Neural progenitor cell (in vitro differentiated cells): ENCODE measurements around the gene RAVER2.

Experiments
- EZH2 ChIP-seq: fragments of 200-600 bp; sonication (generic); IDR thresholded peaks from 2 replicates; pipeline ENCODE4 v1.6.1; 2017; ENCODE audit warnings: antibody characterized with exemption, mild to moderate bottlenecking, moderate library complexity
- TF ChIP-seq, protein P1 (sequence below): fragments of 200-600 bp; sonication (generic); IDR thresholded peaks from 2 replicates; pipeline ENCODE4 v1.5.1; 2017; ENCODE audit warnings: antibody characterized with exemption, mild to moderate bottlenecking

DNA sequence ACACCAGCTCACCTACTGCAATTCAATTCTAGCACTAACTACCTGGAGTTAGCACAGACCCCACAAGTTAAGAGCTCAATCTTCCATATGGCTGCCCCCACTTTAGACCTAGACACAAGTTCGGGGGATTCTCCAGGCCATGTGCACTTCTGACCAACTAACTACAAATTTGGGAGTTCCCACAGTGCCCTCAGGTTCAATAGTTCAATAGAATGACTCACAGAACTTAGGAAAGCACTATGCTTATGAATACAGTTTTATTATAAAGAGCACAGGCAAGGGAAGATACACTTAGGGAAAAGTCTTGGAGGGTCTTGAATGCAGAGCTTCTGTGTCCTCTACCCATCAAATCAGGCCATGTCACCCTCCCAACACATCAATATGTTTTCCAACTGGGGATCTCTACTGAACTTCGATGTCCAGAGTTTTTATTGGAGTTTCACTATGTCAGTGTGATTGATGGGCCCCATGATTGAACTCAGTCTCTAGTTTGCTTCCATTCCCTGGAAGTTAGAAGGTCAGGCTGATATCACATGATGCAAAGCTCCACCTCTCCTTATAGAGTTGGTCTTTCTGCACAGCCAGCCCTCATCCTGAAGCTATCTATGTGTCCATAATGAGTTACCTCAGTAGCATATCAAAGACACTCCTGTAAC is 46.1 kb downstream of the RAVER2 start:
- TF ChIP-seq, protein P1, sequence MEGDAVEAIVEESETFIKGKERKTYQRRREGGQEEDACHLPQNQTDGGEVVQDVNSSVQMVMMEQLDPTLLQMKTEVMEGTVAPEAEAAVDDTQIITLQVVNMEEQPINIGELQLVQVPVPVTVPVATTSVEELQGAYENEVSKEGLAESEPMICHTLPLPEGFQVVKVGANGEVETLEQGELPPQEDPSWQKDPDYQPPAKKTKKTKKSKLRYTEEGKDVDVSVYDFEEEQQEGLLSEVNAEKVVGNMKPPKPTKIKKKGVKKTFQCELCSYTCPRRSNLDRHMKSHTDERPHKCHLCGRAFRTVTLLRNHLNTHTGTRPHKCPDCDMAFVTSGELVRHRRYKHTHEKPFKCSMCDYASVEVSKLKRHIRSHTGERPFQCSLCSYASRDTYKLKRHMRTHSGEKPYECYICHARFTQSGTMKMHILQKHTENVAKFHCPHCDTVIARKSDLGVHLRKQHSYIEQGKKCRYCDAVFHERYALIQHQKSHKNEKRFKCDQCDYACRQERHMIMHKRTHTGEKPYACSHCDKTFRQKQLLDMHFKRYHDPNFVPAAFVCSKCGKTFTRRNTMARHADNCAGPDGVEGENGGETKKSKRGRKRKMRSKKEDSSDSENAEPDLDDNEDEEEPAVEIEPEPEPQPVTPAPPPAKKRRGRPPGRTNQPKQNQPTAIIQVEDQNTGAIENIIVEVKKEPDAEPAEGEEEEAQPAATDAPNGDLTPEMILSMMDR = no peak
- no peak for TF ChIP-seq EZH2
